GM13976 (cell line): ENCODE data around the gene SLIT1.

Experiments
- DNase-seq: peaks from one replicate; pipeline ENCODE4 v3.0.0; 2012; ENCODE audit warnings: low spot score
- in situ Hi-C: fragments of 300-500 bp; cut with MboI; formaldehyde crosslinking; loops from one replicate; pipeline ENCODE4 v1.12.0; 2022; ENCODE audit warnings: low sequenced_read_pairs, mixed read lengths, inconsistent platforms; ENCODE audit not compliant: unreplicated experiment
- TF ChIP-seq, protein P1 (sequence below): IDR thresholded peaks from 2 replicates; pipeline ENCODE4 v1.5.1; 2012; ENCODE audit warnings: borderline replicate concordance, mild to moderate bottlenecking; ENCODE audit not compliant: insufficient read depth; ENCODE audit errors: extremely low read depth, missing control alignments, control extremely low read depth

Gene SLIT1

DNA sequence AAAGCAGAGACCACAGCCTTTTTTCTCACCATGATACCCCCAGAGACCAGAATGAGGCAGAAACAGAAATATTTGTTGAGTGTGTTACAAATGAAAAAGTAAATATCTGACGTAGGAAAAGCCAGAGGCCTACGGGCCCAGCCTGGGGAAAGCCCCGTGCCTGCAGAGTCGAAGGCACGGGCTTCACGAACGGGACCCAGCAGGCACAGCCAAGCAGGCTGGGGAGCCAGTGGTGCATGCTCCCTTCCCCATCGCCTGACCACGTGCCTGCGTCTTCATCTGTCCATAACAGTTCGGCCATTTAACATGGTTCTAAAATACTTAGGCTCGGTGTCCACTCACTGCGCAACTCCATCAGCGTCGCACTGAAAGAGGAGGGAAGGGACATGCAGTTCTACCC, 50.8 kb downstream of the SLIT1 start:
- TF ChIP-seq, protein P1, sequence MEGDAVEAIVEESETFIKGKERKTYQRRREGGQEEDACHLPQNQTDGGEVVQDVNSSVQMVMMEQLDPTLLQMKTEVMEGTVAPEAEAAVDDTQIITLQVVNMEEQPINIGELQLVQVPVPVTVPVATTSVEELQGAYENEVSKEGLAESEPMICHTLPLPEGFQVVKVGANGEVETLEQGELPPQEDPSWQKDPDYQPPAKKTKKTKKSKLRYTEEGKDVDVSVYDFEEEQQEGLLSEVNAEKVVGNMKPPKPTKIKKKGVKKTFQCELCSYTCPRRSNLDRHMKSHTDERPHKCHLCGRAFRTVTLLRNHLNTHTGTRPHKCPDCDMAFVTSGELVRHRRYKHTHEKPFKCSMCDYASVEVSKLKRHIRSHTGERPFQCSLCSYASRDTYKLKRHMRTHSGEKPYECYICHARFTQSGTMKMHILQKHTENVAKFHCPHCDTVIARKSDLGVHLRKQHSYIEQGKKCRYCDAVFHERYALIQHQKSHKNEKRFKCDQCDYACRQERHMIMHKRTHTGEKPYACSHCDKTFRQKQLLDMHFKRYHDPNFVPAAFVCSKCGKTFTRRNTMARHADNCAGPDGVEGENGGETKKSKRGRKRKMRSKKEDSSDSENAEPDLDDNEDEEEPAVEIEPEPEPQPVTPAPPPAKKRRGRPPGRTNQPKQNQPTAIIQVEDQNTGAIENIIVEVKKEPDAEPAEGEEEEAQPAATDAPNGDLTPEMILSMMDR = no peak
- DNase-seq = no peak
- in situ Hi-C loops = no loop called here

DNA sequence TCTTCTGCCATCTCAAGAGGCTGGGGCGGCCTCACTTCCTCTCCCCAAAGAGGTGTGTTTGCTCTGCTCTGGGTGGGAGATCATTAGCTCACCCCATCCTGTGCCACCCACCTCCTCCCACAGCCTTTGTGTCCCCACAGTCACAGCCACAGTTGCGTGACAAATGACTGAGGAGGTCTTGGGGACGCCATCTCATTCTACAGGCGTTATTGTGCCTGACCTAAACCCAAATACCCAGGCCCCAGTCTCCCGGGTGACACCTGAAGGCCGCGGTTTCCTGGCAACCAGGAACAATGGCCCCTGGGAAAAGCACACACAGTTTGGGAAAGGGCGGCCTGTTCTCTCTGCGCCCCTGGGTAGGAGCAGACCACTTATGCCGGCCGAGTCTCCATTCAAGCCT, 51.6 kb downstream of the SLIT1 start:
- no peak for DNase-seq
- in situ Hi-C loops = no loop called here
- TF ChIP-seq, protein P1 = no peak

DNA sequence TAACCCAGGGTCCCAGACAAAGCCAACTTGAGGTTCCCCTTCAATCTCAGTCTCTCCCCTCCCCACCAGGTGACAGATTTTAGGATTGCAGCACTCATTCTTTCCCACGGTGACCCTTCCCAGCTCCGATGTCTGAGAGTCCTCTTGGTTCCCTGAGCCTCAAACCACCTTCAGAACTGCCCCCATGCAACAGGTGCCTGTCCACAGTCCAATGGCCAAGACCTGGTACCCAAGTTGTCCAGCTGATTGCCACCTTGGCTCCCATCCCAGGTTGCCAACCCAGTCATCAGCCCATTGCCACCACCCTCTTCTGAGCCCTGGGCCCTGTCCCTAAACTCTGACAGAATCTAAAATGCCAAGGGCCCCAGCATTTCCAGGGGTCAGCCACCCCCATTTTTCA, 53.5 kb downstream of the SLIT1 start:
- in situ Hi-C loops = no loop called here
- DNase-seq = no peak
- TF ChIP-seq, protein P1 = no peak

DNA sequence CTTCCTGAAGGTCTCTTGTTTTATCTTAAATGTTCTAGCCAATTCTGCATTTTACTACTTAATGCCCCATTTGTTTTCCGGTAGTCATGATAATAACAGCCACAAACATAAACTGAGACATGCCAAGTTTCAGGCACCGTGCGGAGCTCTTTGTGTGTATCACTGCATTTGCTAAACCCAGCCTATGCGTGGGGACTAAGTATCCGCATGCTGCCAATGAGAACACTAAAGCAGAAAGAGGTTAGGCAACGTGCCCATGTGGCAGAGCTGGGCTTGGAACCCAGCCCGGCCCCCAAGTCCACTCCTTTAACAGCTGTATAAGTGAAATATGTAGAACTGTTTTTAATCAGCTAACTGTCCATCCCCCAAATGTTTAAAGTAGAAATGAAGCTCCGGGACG, 54.1 kb downstream of the SLIT1 start:
- TF ChIP-seq, protein P1 = no peak
- in situ Hi-C loops = no loop called here

DNA sequence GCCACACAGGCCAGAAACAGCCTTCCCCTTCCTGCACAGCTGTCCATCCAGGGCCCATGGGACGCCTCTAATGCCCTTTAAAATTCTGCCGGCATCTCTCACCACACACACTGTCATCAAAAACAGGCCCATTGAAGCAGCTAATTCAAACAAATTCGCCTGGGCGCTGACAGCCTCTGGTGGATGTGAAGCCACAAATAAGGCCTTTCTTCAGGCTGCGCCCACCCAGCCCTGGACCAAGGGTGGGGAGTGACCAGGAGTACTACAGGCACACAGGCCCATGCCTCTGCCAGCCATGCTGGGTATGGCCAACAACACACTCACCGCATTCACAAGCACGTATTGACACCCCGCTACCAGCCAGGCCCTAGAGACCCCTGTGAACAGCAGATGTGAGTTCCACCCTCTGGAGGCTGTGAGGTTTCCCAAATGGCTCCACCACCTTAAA, 54.6 kb downstream of the SLIT1 start:
- TF ChIP-seq, protein P1 = no peak
- no peak for DNase-seq
- in situ Hi-C loops = no loop called here

More for the DNA sequence above, 54.1 kb downstream of the SLIT1 start:
- DNase-seq = no peak

DNA sequence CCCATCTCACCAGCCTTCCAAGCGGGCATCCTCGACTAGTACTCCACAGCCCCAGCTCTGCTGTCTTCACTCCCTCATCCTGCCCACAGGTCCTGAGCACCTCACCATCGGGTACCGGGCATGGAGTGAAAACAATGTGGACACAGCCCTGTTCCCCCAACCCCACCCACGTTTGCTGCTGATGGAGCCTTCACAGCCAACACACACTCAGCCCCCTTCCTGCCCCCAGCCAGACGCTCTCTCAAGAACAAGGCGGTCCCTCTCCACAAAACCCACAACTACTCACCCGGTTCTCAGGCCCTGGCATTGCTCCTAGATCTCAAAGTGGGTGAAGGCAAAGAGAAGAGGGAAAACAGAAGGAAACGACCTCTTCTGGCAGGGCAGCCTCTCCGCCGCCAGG, 56.1 kb downstream of the SLIT1 start:
- TF ChIP-seq, protein P1 = no peak

More for the DNA sequence above, 56.1 kb downstream of the SLIT1 start:
- in situ Hi-C loops = no loop called here
- DNase-seq = no peak
